K562 (cell line): ENCODE results near the gene CNNM4. TPM values are rescaled to one million over a fixed set of nuclear protein-coding genes. Genes with fewer than 3 reads are reported as not detected.

Experiments
- CLOCK ChIP-seq: fragments of 250-450 bp; sonication (Bioruptor Pico); IDR thresholded peaks from 2 replicates; pipeline ENCODE4 v1.4.0; 2020; ENCODE audit warnings: mild to moderate bottlenecking, moderate library complexity, borderline replicate concordance
- CXXC5 ChIP-seq: fragments of 250-450 bp; sonication (Bioruptor Pico); IDR thresholded peaks from 2 replicates; pipeline ENCODE4 v1.8.0; 2022; ENCODE audit warnings: inconsistent platforms, mild to moderate bottlenecking, moderate library complexity
- ETV5 ChIP-seq: sonication (generic); formaldehyde crosslinking; IDR thresholded peaks from 2 replicates; pipeline ENCODE4 v1.4.0; 2020; ENCODE audit warnings: low read depth, mild to moderate bottlenecking, missing genetic modification reagents
- GTF2F1 ChIP-seq: IDR thresholded peaks from 2 replicates; pipeline ENCODE4 v1.6.1; 2011; ENCODE audit warnings: low read depth, low read length, improper control_type of control experiment
- HMGXB4 ChIP-seq: sonication (generic); formaldehyde crosslinking; IDR thresholded peaks from 2 replicates; pipeline ENCODE4 v1.8.1; 2023; ENCODE audit warnings: mild to moderate bottlenecking, missing genetic modification reagents
- KLF13 ChIP-seq: fragments of 450-650 bp; IDR thresholded peaks from 2 replicates; pipeline ENCODE4 v1.6.1; 2016; ENCODE audit warnings: missing genetic modification characterization, low read depth, mild to moderate bottlenecking, missing compliant biosample characterization, moderate library complexity, borderline replicate concordance
- NR2C2 ChIP-seq, 2 experiments: fragments of 200-800 bp in 1 of 2; sonication (Bioruptor generic) in 1 of 2; sonication (generic) in 1 of 2; formaldehyde crosslinking in 1 of 2; IDR thresholded peaks; 2 replicates each; pipeline versions ENCODE4 v1.6.1 to v1.8.0; 2016 to 2022; ENCODE audit warnings: mild to moderate bottlenecking in 1 of 2, missing compliant biosample characterization in 1 of 2, missing genetic modification characterization in 1 of 2, missing genetic modification reagents in 1 of 2
- PHF21A ChIP-seq: fragments of 450-650 bp; IDR thresholded peaks from 2 replicates; pipeline ENCODE4 v1.6.1; 2017; ENCODE audit warnings: low read depth, borderline replicate concordance
- PTBP1 ChIP-seq: fragments of 200-400 bp; formaldehyde crosslinking; IDR thresholded peaks from 2 replicates; pipeline ENCODE4 v1.6.1; 2017; ENCODE audit warnings: low read depth, low read length
- PTRF ChIP-seq: fragments of 450-650 bp; IDR thresholded peaks from 2 replicates; pipeline ENCODE4 v1.6.1; 2016; ENCODE audit warnings: mild to moderate bottlenecking, missing genetic modification characterization, missing compliant biosample characterization
- RREB1 ChIP-seq: fragments of 250-450 bp; sonication (Bioruptor Pico); IDR thresholded peaks from 2 replicates; pipeline ENCODE4 v1.4.0; 2020
- ZC3H11A ChIP-seq: IDR thresholded peaks from 2 replicates; pipeline ENCODE4 v1.6.1; 2012; ENCODE audit warnings: low read depth, low read length, improper control_type of control experiment
- ZNF121 ChIP-seq: sonication (generic); formaldehyde crosslinking; conservative IDR thresholded peaks from 2 replicates; pipeline ENCODE4 v1.8.0; 2022; ENCODE audit warnings: missing genetic modification reagents
- ZNF395 ChIP-seq: fragments of 200-800 bp; sonication (Bioruptor generic); IDR thresholded peaks from 2 replicates; pipeline ENCODE4 v1.6.1; 2017; ENCODE audit warnings: missing genetic modification characterization, missing compliant biosample characterization
- ZNF57 ChIP-seq: fragments of 450-650 bp; formaldehyde crosslinking; IDR thresholded peaks from 2 replicates; pipeline ENCODE4 v1.4.0; 2020; ENCODE audit warnings: mild to moderate bottlenecking, moderate library complexity
- polyA plus RNA-seq, 8 experiments: library from polyadenylated mRNA; depleted of rRNA in 4 of 8; stranded (reverse) in 5 of 8; unstranded in 3 of 8; fragments of >200 nt; fragmentation: Nextera tagmentation in 2 of 8; fragmentation: Illumina TruSeq in 1 of 8; extraction: Ambion mirVana in 2 of 8; extraction: Trizol in 1 of 8; gene quantifications; 2 replicates each; pipeline versions ENCODE4 v1.2.1 to v1.2.3, GENCODE V29; 2011 to 2014; ENCODE audit warnings: inconsistent platforms in 1 of 8, missing spikeins in 1 of 8
- total RNA-seq, 7 experiments: library from RNA; depleted of rRNA in 6 of 7; stranded (reverse); fragments of >200 nt in 6 of 7; fragmentation: Illumina TruSeq in 2 of 7; extraction: Trizol in 2 of 7; gene quantifications; 2 replicates each; pipeline versions ENCODE4 v1.2.1 to v1.2.3, GENCODE V29; 2011 to 2021; ENCODE audit warnings: low replicate concordance in 1 of 7

Gene CNNM4
- total and polyA plus RNA-seq, 9 of the 15 experiments (the other 6 are each of a cell fraction or from before 2014, with no cell fraction given), result 0.96 to 6.3 (median 2.8) TPM

- no peak for TF ChIP-seq RREB1 (CRISPR knock-in tag)
- no peak for TF ChIP-seq ZNF395 (CRISPR knock-in tag)
- no peak for TF ChIP-seq CLOCK
- TF ChIP-seq HMGXB4, result peak; percentile 8; the same call in 1 of the 2 replicates
- TF ChIP-seq ZNF57 (CRISPR knock-in tag), result no peak
- TF ChIP-seq ETV5, result no peak
- TF ChIP-seq PTRF (tag), result no peak
- TF ChIP-seq NR2C2 (CRISPR knock-in tag; IDR thresholded peaks at IDR 0.05), result no peak
- TF ChIP-seq NR2C2 (tag; IDR thresholded peaks at IDR 0.05), result peak; percentile 28; the same call in 1 of the 2 replicates
- no peak for TF ChIP-seq CXXC5 (CRISPR knock-in tag)
- no peak for TF ChIP-seq KLF13
- TF ChIP-seq PTBP1, result no peak
- TF ChIP-seq ZNF121 (CRISPR knock-in tag), result no peak
- TF ChIP-seq PHF21A, result peak; percentile 71; the same call in 1 of the 2 replicates
- TF ChIP-seq ZC3H11A, result no peak
- no peak for TF ChIP-seq GTF2F1
These were observed 54.8 kb downstream of the CNNM4 start (continued) for GRCh38 chr2:96815326-96816126.
